LNCaP clone FGC (cell line): ENCODE measurements around the gene ANKS1A.
"Not testable (repeated sequence)": the region's sequence is repeated elsewhere in the genome, so short reads cannot be mapped to it uniquely, and the experiment has no call there.

Experiments
- DNase-seq: peaks from one replicate; pipeline ENCODE4 v3.0.0-alpha.2; 2011; ENCODE audit warnings: low read depth
- H3K4me3 ChIP-seq: 2 replicates; pipeline ENCODE4 v1.5.1; 2011; ENCODE audit warnings: mild to moderate bottlenecking, low read depth, low read length, control low read depth
- TF ChIP-seq, protein P1 (sequence below): IDR thresholded peaks from 2 replicates; pipeline ENCODE4 v1.5.1; 2012; ENCODE audit warnings: mild to moderate bottlenecking; ENCODE audit not compliant: control insufficient read depth, insufficient read depth; ENCODE audit errors: extremely low read depth

The ANKS1A gene

DNA sequence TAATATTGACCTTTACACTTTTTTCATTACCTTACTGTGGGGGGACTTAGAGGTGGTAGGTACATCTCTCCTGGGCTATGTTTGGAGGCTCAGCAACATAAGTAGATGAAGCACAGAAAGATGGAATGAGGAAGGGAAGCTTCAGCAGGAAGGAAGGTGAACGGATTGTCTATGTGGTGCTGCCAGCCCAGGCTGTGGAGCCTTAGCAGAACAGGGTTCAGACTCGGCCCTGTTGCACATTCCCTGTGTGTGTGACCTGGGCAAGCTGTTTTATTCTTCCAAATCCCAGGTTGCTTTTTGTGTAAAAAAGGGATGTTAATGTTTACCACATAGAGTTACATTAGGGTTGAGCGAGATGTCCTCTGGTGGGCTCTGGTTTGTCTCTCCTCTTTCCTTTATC lies 41.2 kb downstream of the ANKS1A start:
- no peak overlapping the region for H3K4me3 ChIP-seq
- DNase-seq = no peak
- TF ChIP-seq, protein P1, sequence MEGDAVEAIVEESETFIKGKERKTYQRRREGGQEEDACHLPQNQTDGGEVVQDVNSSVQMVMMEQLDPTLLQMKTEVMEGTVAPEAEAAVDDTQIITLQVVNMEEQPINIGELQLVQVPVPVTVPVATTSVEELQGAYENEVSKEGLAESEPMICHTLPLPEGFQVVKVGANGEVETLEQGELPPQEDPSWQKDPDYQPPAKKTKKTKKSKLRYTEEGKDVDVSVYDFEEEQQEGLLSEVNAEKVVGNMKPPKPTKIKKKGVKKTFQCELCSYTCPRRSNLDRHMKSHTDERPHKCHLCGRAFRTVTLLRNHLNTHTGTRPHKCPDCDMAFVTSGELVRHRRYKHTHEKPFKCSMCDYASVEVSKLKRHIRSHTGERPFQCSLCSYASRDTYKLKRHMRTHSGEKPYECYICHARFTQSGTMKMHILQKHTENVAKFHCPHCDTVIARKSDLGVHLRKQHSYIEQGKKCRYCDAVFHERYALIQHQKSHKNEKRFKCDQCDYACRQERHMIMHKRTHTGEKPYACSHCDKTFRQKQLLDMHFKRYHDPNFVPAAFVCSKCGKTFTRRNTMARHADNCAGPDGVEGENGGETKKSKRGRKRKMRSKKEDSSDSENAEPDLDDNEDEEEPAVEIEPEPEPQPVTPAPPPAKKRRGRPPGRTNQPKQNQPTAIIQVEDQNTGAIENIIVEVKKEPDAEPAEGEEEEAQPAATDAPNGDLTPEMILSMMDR = no peak

GRCh38 chr6:34932202-34932601 lies 43.1 kb downstream of the ANKS1A start:
- DNase-seq, H3K4me3 ChIP-seq: not testable (repeated sequence)

- DNase-seq = peak; percentile 86
- H3K4me3 ChIP-seq = no peak overlapping the region
- TF ChIP-seq, protein P1 = no peak
These were observed 45.5 kb downstream of the ANKS1A start for GRCh38 chr6:34934516-34934915.

GRCh38 chr6:34938268-34938667 lies 49.2 kb downstream of the ANKS1A start:
- TF ChIP-seq, protein P1 = no peak
- H3K4me3 ChIP-seq = no peak overlapping the region
- no peak for DNase-seq

GRCh38 chr6:34940030-34940434 lies 51.0 kb downstream of the ANKS1A start:
- TF ChIP-seq, protein P1 = no peak
- H3K4me3 ChIP-seq = no peak overlapping the region
- DNase-seq = no peak

DNA sequence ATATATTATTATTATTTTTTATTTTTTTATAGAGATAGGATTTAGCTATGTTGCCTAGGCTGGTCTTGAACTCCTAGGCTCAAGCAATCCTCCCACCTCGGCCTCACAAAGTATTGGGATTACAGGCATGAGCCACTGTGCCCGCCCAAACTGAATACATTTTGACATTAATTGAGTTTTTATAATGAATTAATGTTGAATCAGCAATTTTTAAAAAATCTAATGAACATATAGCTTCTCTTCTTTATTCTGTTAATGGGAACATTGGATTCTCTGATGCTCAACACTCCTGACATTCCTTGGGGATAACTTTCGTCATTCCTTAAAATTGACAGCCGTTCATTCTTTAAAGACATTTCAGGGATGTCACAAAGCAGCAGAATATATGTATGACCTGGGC lies 52.4 kb downstream of the ANKS1A start:
- TF ChIP-seq, protein P1 = no peak
- no peak for DNase-seq

GRCh38 chr6:34945317-34945716 lies 56.3 kb downstream of the ANKS1A start:
- TF ChIP-seq, protein P1 = no peak
- no peak for DNase-seq
- H3K4me3 ChIP-seq = no peak overlapping the region

More for the DNA sequence above, 52.4 kb downstream of the ANKS1A start:
- H3K4me3 ChIP-seq = no peak overlapping the region

GRCh38 chr6:34947561-34947960 lies 58.5 kb downstream of the ANKS1A start:
- H3K4me3 ChIP-seq = no peak overlapping the region
- TF ChIP-seq, protein P1 = no peak
- DNase-seq = no peak
